B cell (primary cell): ENCODE results near the gene LBX2.

Experiments used
- EZH2 ChIP-seq: IDR thresholded peaks from 2 replicates; pipeline ENCODE4 v1.6.1; 2012; ENCODE audit warnings: borderline replicate concordance, low read depth, mild to moderate bottlenecking, moderate library complexity, low read length; ENCODE audit not compliant: insufficient read depth, poor library complexity, severe bottlenecking
- TF ChIP-seq, protein P1 (sequence below): fragments of 200-600 bp; IDR thresholded peaks from one replicate; pipeline ENCODE4 v1.8.0; 2022; ENCODE audit warnings: antibody characterized with exemption, mild to moderate bottlenecking

DNA sequence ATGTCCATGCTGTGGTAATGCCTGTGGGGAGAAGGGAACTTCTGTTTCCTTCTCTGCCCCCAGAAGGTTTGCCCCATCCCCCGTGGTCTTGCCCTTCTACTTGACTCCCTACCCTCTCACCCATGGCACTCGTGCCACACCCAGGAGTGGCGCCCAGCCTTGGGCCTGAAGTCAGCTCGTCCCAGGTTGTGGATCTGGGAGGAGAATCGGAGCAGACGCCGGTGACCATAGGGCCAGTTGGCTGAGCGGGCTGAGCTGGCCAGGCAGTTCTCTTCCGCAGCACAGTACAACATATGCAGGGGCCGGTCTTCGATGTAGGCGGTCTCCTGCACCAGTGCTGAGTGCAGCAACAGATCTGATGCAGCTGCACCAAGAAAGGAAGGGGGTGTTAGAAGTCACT, 35.0 kb upstream of the LBX2 start:
- TF ChIP-seq, protein P1, sequence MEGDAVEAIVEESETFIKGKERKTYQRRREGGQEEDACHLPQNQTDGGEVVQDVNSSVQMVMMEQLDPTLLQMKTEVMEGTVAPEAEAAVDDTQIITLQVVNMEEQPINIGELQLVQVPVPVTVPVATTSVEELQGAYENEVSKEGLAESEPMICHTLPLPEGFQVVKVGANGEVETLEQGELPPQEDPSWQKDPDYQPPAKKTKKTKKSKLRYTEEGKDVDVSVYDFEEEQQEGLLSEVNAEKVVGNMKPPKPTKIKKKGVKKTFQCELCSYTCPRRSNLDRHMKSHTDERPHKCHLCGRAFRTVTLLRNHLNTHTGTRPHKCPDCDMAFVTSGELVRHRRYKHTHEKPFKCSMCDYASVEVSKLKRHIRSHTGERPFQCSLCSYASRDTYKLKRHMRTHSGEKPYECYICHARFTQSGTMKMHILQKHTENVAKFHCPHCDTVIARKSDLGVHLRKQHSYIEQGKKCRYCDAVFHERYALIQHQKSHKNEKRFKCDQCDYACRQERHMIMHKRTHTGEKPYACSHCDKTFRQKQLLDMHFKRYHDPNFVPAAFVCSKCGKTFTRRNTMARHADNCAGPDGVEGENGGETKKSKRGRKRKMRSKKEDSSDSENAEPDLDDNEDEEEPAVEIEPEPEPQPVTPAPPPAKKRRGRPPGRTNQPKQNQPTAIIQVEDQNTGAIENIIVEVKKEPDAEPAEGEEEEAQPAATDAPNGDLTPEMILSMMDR = no peak
- TF ChIP-seq EZH2 = no peak
